ENCODE data around the gene TUNAR.

The TUNAR gene

DNA sequence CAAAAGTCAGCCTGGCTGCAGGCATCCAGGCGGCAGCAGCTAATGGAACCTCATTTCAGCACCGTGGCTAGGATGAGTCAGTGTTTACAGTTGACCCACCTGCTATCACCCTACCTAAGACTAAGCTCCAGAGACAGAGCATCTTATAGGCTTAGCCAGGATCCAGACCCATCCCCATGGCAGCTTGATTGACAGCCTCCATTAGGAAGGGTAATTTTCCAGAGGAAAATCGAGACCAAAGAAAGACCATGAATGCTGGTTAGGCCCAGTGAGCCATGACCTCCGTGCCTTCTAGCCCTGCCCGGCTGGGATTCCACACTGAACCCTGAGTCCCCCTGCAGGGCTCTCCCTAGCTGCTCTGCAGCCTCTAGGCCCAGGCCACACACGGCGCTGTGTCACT is 38.7 kb downstream of the TUNAR start:
- no peak overlapping the region for H3K4me3 ChIP-seq (ENCODE audit: low read depth, low read length)
- TF ChIP-seq, protein P1, sequence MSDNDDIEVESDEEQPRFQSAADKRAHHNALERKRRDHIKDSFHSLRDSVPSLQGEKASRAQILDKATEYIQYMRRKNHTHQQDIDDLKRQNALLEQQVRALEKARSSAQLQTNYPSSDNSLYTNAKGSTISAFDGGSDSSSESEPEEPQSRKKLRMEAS (IDR thresholded peaks at IDR 0.05; ENCODE audit: low read depth, low read length): no peak
- TF ChIP-seq POLR2A (IDR thresholded peaks at IDR 0.05; ENCODE audit: extremely low read depth, insufficient read length) (no peak), MYC (IDR thresholded peaks at IDR 0.05; ENCODE audit: low read depth, low read length) (no peak)
- TF ChIP-seq, protein P2, sequence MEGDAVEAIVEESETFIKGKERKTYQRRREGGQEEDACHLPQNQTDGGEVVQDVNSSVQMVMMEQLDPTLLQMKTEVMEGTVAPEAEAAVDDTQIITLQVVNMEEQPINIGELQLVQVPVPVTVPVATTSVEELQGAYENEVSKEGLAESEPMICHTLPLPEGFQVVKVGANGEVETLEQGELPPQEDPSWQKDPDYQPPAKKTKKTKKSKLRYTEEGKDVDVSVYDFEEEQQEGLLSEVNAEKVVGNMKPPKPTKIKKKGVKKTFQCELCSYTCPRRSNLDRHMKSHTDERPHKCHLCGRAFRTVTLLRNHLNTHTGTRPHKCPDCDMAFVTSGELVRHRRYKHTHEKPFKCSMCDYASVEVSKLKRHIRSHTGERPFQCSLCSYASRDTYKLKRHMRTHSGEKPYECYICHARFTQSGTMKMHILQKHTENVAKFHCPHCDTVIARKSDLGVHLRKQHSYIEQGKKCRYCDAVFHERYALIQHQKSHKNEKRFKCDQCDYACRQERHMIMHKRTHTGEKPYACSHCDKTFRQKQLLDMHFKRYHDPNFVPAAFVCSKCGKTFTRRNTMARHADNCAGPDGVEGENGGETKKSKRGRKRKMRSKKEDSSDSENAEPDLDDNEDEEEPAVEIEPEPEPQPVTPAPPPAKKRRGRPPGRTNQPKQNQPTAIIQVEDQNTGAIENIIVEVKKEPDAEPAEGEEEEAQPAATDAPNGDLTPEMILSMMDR (IDR thresholded peaks at IDR 0.05; ENCODE audit: low read depth, low read length): no peak
- DNase-seq (ENCODE audit: low read depth): no peak

DNA sequence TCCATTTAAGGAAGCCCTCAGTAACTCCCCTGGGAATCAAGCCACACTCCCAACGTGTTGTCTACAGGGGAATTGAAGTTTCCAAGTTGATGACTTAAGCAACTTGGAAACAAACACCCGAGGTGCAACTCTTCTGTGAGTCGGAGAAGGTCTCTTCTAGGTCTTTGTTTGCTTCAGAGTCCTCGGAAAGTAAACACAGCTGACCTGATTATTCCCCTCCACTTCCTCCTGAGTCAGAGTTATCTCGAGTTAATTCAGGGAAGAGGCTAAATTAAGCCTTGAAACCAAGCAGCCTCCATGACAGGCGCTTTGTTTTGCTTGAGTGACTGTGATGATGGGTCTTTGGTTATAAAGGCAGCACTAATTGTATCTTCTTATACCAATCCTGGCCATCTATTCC is 41.8 kb downstream of the TUNAR start:
- DNase-seq (ENCODE audit: low read depth): no peak
- TF ChIP-seq, protein P2 (IDR thresholded peaks at IDR 0.05; ENCODE audit: low read depth, low read length): no peak
- TF ChIP-seq, protein P1 (IDR thresholded peaks at IDR 0.05; ENCODE audit: low read depth, low read length): no peak
- TF ChIP-seq POLR2A (IDR thresholded peaks at IDR 0.05; ENCODE audit: extremely low read depth, insufficient read length) (no peak), MYC (IDR thresholded peaks at IDR 0.05; ENCODE audit: low read depth, low read length) (no peak)
- no peak overlapping the region for H3K4me3 ChIP-seq (ENCODE audit: low read depth, low read length)

DNA sequence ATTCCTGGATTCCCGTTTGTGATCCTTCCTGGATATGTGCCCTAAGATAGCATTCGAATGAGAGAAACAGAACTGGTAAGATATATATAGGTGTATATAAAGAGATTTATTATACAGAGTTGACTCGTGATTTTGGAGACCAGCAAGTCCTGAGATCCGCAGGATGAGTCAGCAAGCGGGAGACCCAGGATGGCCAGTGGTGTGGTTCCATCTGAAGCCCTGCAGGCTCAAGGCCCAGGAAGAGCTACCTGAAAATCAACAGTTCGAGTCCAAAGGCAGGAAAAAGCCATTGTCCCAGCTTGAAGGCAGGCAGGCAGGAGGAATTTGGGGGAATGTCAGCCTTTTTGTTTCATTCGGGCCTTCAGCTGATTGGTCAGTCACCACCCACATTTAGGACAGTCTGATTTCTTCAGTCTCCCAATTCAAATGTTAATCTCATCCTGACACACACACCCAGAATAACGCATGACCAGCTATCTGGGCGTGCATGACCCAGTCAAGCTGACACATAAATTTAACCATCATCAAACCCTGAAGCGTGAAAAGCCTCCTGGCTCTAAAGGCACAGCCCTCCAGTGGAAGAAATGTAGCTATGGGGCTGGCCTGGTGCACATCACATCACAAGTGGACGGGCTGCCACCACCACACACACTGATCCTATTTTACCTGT is 44.3 kb downstream of the TUNAR start:
- no peak for DNase-seq (ENCODE audit: low read depth)
- no peak overlapping the region for H3K4me3 ChIP-seq (ENCODE audit: low read depth, low read length)
- no peak for TF ChIP-seq POLR2A (IDR thresholded peaks at IDR 0.05; ENCODE audit: extremely low read depth, insufficient read length)
- no peak for TF ChIP-seq MYC (IDR thresholded peaks at IDR 0.05; ENCODE audit: low read depth, low read length)
- TF ChIP-seq, protein P2 (IDR thresholded peaks at IDR 0.05; ENCODE audit: low read depth, low read length): no peak
- TF ChIP-seq, protein P1 (IDR thresholded peaks at IDR 0.05; ENCODE audit: low read depth, low read length): no peak

DNA sequence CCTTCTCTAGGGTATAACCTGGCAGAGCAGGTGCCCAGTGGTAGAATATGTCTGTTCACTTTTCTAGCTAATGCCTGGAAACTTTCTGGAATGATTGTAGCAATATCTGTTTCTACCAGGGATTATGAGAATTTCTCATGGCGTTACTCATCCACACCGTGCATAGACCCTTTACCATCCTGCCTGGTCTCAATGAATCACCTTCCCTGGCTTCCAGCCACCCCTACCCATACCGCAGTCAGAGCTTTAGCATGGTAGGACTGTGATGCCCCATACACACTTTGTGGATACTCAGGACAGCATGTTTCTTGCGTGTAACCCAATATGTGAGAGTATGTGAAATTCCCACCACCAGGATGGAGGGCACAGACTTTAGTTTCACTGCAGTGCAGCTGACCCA is 45.4 kb downstream of the TUNAR start:
- no peak for DNase-seq (ENCODE audit: low read depth)
- no peak overlapping the region for H3K4me3 ChIP-seq (ENCODE audit: low read depth, low read length)

DNA sequence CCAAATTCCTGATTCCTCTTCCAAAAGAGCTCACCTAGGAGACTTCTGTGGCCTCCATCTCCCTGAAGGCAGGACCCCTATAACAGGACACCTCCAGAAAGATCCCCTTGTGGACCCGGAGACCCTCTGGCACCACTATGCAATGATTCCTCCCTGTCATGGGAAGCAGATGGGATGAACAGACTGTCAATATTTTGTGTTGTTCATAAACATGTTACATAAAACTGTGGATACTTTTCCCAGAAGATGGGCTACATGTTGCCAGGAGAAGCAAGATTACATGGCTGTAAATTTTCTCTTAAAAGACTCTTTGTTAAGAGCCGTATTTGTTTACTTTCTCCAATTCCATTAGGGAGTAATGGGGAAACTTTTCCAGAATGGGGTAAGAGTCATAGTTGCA is 52.1 kb downstream of the TUNAR start:
- no peak for DNase-seq (ENCODE audit: low read depth)
- H3K4me3 ChIP-seq (ENCODE audit: low read depth, low read length): no peak overlapping the region
- TF ChIP-seq, protein P2 (IDR thresholded peaks at IDR 0.05; ENCODE audit: low read depth, low read length): no peak
- TF ChIP-seq MYC (IDR thresholded peaks at IDR 0.05; ENCODE audit: low read depth, low read length): no peak
- TF ChIP-seq, protein P1 (IDR thresholded peaks at IDR 0.05; ENCODE audit: low read depth, low read length): no peak
- no peak for TF ChIP-seq POLR2A (IDR thresholded peaks at IDR 0.05; ENCODE audit: extremely low read depth, insufficient read length)

More for the DNA sequence above, 45.4 kb downstream of the TUNAR start:
- TF ChIP-seq, protein P2 (IDR thresholded peaks at IDR 0.05; ENCODE audit: low read depth, low read length): no peak
- TF ChIP-seq, protein P1 (IDR thresholded peaks at IDR 0.05; ENCODE audit: low read depth, low read length): no peak
- TF ChIP-seq MYC (IDR thresholded peaks at IDR 0.05; ENCODE audit: low read depth, low read length): no peak
- TF ChIP-seq POLR2A (IDR thresholded peaks at IDR 0.05; ENCODE audit: extremely low read depth, insufficient read length): no peak
